GM21447 (cell line): ENCODE data around the gene CELF2.

ENCODE experiments used
- ATAC-seq: cut with Tn5 transposase; IDR thresholded peaks from one replicate; pipeline ENCODE4 v1.9.1; 2021; ENCODE audit not compliant: unreplicated experiment

The CELF2 gene

DNA sequence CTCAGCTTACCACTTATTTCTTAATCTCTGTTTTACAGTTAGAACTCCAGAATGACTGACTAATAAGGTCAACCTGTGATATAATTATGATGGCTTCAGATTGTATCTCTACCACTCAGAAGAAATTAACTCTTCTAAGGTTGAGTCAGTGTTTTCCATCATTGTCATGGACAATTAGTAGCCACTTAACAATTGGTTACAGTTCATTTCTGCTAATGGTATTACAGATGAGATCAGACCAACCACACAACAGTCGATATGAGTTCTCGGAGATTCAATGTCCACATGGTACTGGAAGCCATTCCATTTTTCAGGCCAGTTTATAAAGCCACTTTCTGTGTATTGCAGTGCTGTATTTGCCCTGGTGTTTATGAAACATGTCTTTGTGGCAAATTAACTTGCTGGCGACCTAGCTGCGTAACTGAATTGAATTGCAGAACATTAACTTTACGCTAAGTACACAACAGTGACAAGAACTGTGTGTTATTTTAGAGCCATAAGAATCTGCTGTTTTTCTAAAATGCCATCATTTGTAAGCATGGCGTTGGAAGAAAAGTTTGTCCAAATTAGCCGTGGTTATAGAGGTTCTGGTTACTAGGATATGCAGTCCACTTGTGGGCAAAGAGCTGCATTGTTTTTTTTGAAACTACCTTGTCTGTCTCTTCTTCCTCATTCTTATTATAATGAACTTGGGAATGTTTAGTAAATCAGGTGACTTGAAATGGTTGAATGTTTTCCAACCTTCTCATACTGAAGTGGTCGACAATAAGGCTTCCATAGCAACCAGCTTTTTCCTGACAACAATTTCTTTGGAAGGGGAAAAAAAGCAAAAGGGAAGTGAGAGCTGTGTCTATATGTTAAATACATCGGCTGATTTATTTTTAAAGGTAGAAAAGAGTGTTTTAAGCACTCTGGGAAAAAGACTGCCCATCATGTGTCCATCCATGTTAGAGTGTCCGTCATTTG, 76.4 kb downstream of the CELF2 start:
- ATAC-seq, result no peak

DNA sequence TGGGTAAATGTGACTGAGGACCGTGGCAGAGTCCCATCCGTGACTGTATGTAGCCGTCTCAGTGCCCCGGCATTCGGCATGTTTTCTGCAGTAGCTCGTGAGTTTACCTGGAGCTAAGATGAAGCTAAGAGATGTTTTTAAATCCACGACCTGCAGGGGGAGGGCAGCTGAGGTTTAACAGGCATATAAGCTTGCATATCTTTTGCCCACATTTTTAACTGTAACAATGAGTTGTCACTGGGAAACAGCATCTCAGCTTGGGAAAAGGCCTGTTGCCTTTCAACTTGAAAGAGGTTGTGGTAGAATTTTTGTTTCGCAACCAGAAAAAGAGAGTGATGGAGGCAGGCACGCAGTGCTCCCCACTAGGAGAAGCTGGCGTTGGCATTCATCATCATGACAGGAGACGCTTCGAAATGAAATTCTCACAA, 77.7 kb downstream of the CELF2 start:
- ATAC-seq, result no peak

DNA sequence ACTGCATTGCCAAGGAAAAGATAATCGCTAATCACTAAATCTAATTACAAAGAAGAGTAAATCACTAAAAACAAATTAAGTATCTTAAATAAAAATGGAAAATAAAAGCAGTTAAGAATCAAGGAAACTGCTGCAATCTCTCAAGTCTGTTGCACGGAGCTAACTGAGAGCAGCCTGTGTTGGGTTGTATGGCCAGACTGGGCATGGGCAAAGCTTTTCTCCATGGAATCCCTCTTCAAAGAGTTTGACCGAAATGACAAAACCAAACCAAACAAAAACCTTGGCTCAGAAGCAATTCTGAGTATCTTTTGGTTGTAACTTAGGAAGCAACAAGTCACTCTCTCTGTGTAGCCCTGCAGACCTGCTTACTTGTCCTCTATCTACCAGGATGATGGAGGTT, 78.8 kb downstream of the CELF2 start:
- ATAC-seq, result no peak

- peak; percentile 80 for ATAC-seq
These were observed 80.0 kb downstream of the CELF2 start for GRCh38 chr10:11097686-11098085.

GRCh38 chr10:11098666-11099065, 81.0 kb downstream of the CELF2 start:
- no peak for ATAC-seq

GRCh38 chr10:11104772-11105675, 87.4 kb downstream of the CELF2 start:
- ATAC-seq, result no peak

DNA sequence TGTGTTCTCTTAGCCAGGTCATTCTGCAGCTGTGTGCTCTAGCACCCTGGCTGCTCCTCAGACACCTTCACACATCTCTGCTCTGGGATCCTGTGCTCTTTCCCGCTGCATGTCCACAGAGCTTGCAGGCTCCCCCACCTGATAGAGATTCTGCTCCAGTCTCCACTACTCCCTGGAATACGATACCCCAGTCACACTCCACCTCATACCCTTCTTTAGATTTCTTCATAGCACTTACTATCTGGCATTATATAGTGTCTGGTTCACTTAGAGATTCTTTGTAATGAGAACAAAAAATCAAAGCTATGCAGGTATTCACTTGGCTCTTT, 88.0 kb downstream of the CELF2 start:
- no peak for ATAC-seq

- peak; percentile 58 for ATAC-seq
These were observed 89.1 kb downstream of the CELF2 start for GRCh38 chr10:11106621-11107374.

DNA sequence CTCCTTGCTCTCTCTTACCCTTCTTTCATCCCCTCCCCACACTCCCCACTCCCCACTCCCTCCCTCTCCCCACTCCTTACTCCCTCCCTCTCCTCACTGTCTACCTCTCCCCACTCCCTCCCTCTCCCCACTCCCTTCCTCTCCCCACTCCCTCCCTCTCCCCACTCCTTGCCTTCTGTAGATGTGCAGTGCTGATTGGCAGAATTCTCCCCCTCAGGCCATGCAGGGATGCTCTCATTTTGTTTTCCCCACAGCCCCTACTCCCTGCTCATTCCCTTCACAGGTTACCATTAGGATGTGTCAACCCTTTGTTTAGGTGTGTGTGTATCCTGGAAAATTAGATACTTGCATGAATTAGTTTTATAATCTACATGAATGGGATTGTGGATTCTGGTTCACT, 90.3 kb downstream of the CELF2 start:
- ATAC-seq, result no peak

- ATAC-seq, result no peak
These were observed 90.7 kb downstream of the CELF2 start for GRCh38 chr10:11108356-11108755.

DNA sequence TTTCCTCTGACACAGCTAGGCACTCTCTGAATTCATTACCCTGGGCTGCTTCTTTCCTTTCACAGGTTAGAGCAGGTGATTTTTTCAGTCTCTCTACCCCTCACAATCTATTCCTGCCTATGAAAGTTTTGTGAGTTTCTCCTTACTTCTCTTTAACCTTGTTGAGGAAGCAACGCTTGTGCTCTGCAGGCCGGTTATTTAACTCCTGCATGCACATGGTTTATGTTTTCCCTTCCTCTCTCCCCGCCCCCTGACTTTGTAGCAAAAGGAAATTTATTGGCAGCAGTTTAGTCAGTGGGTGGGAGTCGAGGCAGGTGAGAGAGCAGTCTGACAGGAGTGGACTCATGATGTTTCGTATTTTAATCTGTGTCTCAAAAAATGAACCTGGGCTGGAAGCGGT, 91.9 kb downstream of the CELF2 start:
- no peak for ATAC-seq

DNA sequence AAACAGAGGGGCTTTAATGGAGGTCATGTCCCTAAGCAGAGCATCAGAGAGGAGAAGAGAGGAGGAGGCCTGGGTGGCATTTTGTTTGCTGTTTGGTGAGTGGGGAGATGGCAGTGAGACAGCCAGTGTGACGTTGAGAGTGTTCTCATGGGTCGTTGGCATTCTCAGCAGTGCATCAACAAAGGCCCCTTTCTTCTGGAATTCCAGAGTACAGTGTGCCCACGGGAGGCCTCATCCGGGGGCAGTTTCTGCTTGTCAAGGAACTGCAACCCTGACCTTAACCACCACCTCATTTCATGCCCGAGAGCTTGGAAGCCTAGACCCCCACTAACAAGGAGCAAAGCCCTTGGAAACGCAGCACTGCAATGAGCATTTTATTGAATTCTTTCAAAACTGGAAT, 92.9 kb downstream of the CELF2 start:
- ATAC-seq, result no peak

- ATAC-seq, result no peak
These were observed 93.8 kb downstream of the CELF2 start for GRCh38 chr10:11111490-11111889.

- no peak for ATAC-seq
These were observed 95.0 kb downstream of the CELF2 start for GRCh38 chr10:11112718-11113117.

DNA sequence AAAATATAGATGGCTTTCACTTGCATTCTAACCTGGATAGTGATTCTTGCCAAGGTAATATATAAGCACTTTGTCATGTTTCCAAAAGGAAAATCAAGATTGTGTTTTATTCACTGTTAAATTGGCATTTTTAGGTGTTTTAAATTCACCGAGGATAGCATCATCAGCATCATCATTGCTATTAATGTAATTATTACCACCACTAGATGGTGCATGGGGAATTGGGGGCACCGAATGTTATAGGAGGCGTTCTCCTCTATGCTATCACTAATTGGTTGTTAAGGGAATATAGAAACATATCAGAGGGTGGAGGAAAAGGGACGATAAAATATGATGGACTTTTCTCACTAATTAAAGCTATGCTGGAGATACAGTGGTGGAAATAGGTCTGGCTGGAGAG, 95.5 kb downstream of the CELF2 start:
- peak; percentile 92 for ATAC-seq

DNA sequence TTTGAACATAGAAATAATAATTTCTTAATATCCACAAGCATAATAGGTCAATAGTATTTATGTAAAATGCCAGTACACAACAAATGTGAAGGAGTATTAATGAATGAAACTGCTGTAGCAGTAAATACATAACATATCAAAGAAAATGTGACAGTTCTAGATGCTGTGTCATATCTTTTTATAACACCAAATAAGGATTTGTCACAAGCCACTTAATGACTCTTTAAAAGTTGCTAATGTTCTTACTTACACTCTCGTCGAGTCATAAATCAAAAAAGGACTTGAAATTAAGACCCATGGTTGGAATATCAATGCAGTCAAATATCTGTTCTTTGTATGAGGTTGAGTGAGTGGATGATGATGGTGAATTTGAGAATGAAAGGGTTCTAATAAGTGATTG, 96.6 kb downstream of the CELF2 start:
- no peak for ATAC-seq

- ATAC-seq, result no peak
These were observed 97.7 kb downstream of the CELF2 start for GRCh38 chr10:11115337-11115736.

DNA sequence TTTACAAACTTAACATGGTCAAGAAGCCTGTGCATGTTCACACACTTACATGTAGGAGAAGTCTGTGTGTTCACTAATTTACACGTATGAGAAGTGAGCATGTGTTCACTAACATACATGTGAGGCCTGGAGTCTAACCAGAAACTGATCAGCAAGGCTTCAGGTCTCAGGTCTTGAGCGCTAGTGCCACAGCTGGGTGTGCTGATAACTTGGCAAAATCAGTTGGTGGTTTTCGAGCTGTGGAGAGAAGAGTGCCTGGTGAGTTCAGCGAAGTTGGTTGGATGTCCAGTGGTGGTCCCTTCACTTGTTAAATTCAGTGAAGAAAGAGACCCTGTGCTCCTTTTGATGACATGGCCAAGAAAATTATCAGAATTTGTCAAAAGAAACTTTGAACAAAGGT, 98.7 kb downstream of the CELF2 start:
- no peak for ATAC-seq

DNA sequence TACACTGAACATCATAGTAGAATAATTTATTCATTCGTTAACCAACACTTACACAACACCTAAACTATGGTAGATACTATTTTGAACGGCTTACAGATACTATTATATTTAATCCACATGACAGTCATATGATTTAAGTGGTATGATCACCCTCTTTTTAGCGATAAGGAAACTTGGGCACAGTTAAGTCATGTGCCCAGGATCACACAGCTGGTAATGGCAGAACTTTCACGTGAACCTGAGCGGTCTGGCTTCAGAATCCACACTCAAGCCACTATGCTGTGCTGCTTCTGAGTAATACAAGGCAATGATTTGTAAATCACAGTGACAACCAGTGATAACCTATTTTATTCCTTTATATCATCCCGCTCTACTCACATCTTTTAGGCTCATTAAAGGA, 99.1 kb downstream of the CELF2 start:
- ATAC-seq, result no peak

GRCh38 chr10:11118686-11119085, 101.0 kb downstream of the CELF2 start:
- ATAC-seq, result no peak

- no peak for ATAC-seq
These were observed 102.2 kb downstream of the CELF2 start for GRCh38 chr10:11119843-11120242.
